ENCODE measurements around the gene HIVEP2. TPM values are rescaled to one million over a fixed set of nuclear protein-coding genes. Genes with fewer than 3 reads are reported as not detected.

HIVEP2 gene
- total and polyA plus RNA-seq, 2 donors (not counting 1 experiment from before 2014, with no cell fraction given): 5.0 to 14.4 TPM

GRCh38 chr6:142896732-142897131 is 48.2 kb downstream of the HIVEP2 start:
- no peaks in the 10 kb centered on the region for H3K36me3 ChIP-seq (ENCODE audit: control insufficient read depth, insufficient read depth, low read length)
- no peak overlapping the region for H3K4me3 ChIP-seq (replicated peaks in 1 of 4; ENCODE audit: control extremely low read depth in 1 of 4, insufficient read depth in 1 of 4, low read depth in 3 of 4, low read length in 4 of 4)
- peaks cover 14% of the 10 kb centered on the region for H3K79me2 ChIP-seq (ENCODE audit: control insufficient read depth, insufficient read depth, low read length)
- TF ChIP-seq EZH2 (IDR thresholded peaks at IDR 0.05; ENCODE audit: low read length, missing control alignments): no peak
- no peak for TF ChIP-seq CTCF (conservative IDR thresholded peaks at IDR 0.05 in 1 of 2, IDR thresholded peaks at IDR 0.05 in 1 of 2; ENCODE audit: low read depth in 1 of 2, low read length in 2 of 2)
- no peak for DNase-seq (ENCODE audit: low read depth in 2 of 2)
- no peak overlapping the region for H2AFZ ChIP-seq (ENCODE audit: low read length)
- H3K9me3 ChIP-seq (ENCODE audit: control insufficient read depth, insufficient read depth, low read depth, low read length): no peaks in the 10 kb centered on the region
- no peak overlapping the region for H3K9ac ChIP-seq (ENCODE audit: insufficient read depth, low read length)
- no peak overlapping the region for H3K27ac ChIP-seq (ENCODE audit: insufficient read depth, low read length)
- H3K4me2 ChIP-seq (ENCODE audit: extremely low read depth, insufficient read depth, low read length): no peak overlapping the region
- H3K27me3 ChIP-seq (ENCODE audit: control insufficient read depth, insufficient read depth, low read length): no peaks in the 10 kb centered on the region
- peaks cover 14% of the 10 kb centered on the region for H3K4me1 ChIP-seq (ENCODE audit: control insufficient read depth, extremely low read depth, insufficient read depth, low read length)
- no peaks in the 10 kb centered on the region for H4K20me1 ChIP-seq (ENCODE audit: control insufficient read depth, extremely low read depth, insufficient read depth, low read length)

GRCh38 chr6:142893088-142893487 is 51.9 kb downstream of the HIVEP2 start:
- Histone ChIP-seq H3K36me3 (ENCODE audit: control insufficient read depth, insufficient read depth, low read length) (no peaks in the 10 kb centered on the region), H3K9me3 (ENCODE audit: control insufficient read depth, insufficient read depth, low read depth, low read length) (no peaks in the 10 kb centered on the region), H4K20me1 (ENCODE audit: control insufficient read depth, extremely low read depth, insufficient read depth, low read length) (no peaks in the 10 kb centered on the region), H2AFZ (ENCODE audit: low read length) (no peak overlapping the region), H3K9ac (ENCODE audit: insufficient read depth, low read length) (no peak overlapping the region), H3K27ac (ENCODE audit: insufficient read depth, low read length) (no peak overlapping the region), H3K4me3 (replicated peaks in 1 of 4; ENCODE audit: control extremely low read depth in 1 of 4, insufficient read depth in 1 of 4, low read depth in 3 of 4, low read length in 4 of 4) (no peak overlapping the region), H3K4me1 (ENCODE audit: control insufficient read depth, extremely low read depth, insufficient read depth, low read length) (peaks cover 5% of the 10 kb centered on the region), H3K79me2 (ENCODE audit: control insufficient read depth, insufficient read depth, low read length) (peaks cover 14% of the 10 kb centered on the region), H3K4me2 (ENCODE audit: extremely low read depth, insufficient read depth, low read length) (no peak overlapping the region), H3K27me3 (ENCODE audit: control insufficient read depth, insufficient read depth, low read length) (no peaks in the 10 kb centered on the region)
- no peak for TF ChIP-seq EZH2 (IDR thresholded peaks at IDR 0.05; ENCODE audit: low read length, missing control alignments)
- no peak for TF ChIP-seq CTCF (conservative IDR thresholded peaks at IDR 0.05 in 1 of 2, IDR thresholded peaks at IDR 0.05 in 1 of 2; ENCODE audit: low read depth in 1 of 2, low read length in 2 of 2)
- DNase-seq (ENCODE audit: low read depth in 2 of 2): peak; percentile 61 to 66

- TF ChIP-seq CTCF (conservative IDR thresholded peaks at IDR 0.05 in 1 of 2, IDR thresholded peaks at IDR 0.05 in 1 of 2; ENCODE audit: low read depth in 1 of 2, low read length in 2 of 2) (no peak), EZH2 (IDR thresholded peaks at IDR 0.05; ENCODE audit: low read length, missing control alignments) (no peak)
- H3K36me3 ChIP-seq (ENCODE audit: control insufficient read depth, insufficient read depth, low read length): no peaks in the 10 kb centered on the region
- H3K9me3 ChIP-seq (ENCODE audit: control insufficient read depth, insufficient read depth, low read depth, low read length): no peaks in the 10 kb centered on the region
- H3K4me3 ChIP-seq (replicated peaks in 1 of 4; ENCODE audit: control extremely low read depth in 1 of 4, insufficient read depth in 1 of 4, low read depth in 3 of 4, low read length in 4 of 4): no peak overlapping the region
- peaks cover 2% of the 10 kb centered on the region for H3K4me1 ChIP-seq (ENCODE audit: control insufficient read depth, extremely low read depth, insufficient read depth, low read length)
- no peaks in the 10 kb centered on the region for H4K20me1 ChIP-seq (ENCODE audit: control insufficient read depth, extremely low read depth, insufficient read depth, low read length)
- no peak overlapping the region for H3K9ac ChIP-seq (ENCODE audit: insufficient read depth, low read length)
- H3K27ac ChIP-seq (ENCODE audit: insufficient read depth, low read length): no peak overlapping the region
- peaks cover 13% of the 10 kb centered on the region for H3K79me2 ChIP-seq (ENCODE audit: control insufficient read depth, insufficient read depth, low read length)
- no peaks in the 10 kb centered on the region for H3K27me3 ChIP-seq (ENCODE audit: control insufficient read depth, insufficient read depth, low read length)
- H3K4me2 ChIP-seq (ENCODE audit: extremely low read depth, insufficient read depth, low read length): no peak overlapping the region
- H2AFZ ChIP-seq (ENCODE audit: low read length): no peak overlapping the region
- DNase-seq (ENCODE audit: low read depth in 2 of 2): no peak
These were observed 52.5 kb downstream of the HIVEP2 start for GRCh38 chr6:142892254-142893021.

Measured in fibroblast of lung (primary cell).